DMS 273 (cell line): ENCODE measurements around the gene C16orf96.
A peak's percentile ranks its signal among the peaks of the same experiment; 100 is the strongest.

Experiments
- DNase-seq: peaks from one replicate; lab custom pipeline; 2025; ENCODE audit not compliant: unreplicated experiment; lab: John Stamatoyannopoulos, UW

Gene C16orf96

DNA sequence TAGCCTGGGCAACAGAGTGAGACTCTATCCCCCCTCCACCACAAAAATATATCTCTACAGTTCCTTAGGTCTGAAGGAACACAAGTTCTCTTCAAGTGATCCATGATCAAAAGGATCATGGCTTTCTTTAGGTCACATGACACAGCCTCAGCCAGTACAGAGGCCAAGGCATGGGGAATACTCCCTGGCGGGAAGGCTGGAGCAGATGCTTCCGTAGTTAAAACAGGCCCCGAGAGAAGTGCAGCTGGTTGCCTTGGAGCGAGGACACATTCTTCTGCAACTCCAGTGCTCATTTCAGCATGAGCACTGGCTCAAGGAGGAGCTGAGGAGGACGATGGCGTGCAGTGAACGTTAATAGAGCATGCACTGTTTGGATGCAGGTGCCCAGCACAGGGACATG is 31.1 kb upstream of the C16orf96 start:
- DNase-seq = peak; percentile 65

DNA sequence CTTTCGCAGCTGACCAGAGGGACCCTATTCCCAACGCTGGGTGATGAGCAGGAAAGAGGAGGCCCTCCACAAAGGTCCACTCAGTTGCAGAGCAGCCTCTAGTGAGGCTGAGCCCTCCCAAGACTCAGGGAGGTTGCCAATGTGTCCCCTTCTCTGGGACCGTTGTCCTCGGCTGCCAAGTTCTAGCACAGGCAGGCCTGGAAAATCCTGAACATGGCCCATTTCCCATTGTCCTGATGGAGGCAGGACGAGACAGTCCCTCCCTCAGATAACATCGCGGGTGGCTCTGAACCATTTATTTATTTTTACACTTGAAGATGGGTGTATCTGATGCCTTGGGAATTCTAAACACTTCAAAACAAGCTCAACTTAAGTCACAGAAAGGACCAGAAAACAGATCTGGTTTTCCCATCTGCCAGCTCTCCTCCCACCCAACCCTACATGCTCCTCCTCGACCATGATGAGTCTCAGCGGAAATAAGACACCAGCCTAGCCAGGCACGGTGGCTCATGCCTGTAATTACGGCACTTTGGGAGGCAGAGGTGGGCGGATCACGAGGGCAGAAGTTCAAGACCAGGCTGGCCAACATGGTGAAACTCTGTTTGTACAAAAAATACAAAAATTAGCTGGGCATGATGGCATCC is 30.4 kb upstream of the C16orf96 start:
- peak; percentile 49 for DNase-seq

DNA sequence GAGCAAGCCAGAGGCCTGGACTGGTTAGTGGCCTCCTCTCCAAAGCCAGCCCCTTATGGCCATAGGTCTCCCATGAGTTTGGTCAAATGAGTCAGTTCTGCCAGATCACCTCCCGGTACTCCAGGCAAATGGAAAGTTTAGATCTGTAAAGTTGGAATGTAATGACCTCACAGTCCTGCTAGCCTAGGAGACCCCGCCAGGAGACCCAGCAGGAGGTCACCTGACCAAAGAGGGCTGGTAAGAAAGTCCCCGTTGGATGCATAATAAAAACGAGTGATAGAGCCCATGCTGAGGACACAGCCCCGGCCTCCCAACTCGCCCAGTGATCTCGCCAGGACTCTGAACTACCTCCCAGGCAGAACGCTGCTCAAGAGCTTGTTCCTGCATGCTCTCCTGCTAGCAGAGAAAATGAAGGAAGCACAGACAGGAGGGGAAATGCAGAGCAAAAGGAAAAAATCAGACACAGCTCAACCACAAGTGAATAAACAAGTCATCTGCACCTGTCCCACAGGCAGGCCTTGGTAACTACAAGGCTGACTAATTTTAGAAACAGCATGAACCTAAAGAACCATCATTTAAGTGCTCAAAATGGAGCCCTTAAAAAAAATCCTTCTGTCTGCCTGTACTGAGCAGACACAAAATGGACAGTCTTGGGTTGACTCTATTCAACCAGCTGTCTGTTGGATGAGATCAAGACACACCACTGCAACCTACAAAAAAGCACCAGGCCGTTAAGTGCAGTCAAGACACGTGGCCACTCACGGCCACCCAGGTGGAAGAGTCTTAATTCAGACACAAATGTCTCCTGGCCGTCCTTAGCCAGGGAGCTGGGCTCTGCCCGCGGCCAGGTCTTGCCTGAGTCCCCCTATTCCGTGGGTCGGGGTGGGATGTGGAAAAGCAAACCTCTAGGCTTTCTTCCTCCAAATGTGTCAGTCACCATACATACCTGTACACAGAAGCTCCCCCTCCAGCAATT is 26.8 kb upstream of the C16orf96 start:
- DNase-seq = no peak

DNA sequence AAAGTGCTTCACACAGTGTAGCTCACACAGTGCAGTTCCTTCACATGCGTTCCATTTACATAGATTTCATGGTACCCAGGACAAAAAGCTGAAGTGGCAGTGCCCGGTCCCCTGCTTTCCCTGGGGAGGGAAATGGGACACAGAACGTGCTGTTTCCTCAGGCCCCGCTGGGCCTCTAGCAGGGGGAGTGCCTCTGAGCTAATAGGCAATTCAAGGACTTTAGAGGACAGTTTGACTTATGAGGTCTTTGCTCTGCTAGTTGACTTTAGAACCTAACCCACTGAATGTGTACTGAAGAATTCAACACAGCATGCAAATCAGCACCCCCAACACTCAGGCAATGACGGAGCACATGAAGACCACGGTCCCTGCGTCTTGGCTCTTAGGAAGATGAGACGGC is 24.3 kb upstream of the C16orf96 start:
- no peak for DNase-seq

DNA sequence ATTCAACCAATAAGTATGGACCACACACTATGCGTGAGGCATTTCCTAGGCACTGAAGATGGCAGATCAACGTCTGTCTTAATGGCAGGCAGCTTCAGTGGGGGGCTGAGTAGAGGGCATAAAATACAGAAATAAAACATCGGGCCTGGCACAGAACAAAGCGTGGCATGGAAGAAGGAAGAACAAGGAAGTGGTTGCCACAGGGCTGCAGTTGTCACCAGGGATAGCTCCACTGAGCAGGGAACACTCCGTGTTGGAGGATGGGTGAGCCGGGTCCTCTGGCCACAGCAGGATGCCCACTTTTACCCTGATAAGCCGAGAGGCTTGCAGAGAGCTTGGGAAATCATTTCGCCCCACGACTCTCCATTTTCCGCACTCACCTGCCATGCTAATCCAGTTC is 23.9 kb upstream of the C16orf96 start:
- no peak for DNase-seq

DNA sequence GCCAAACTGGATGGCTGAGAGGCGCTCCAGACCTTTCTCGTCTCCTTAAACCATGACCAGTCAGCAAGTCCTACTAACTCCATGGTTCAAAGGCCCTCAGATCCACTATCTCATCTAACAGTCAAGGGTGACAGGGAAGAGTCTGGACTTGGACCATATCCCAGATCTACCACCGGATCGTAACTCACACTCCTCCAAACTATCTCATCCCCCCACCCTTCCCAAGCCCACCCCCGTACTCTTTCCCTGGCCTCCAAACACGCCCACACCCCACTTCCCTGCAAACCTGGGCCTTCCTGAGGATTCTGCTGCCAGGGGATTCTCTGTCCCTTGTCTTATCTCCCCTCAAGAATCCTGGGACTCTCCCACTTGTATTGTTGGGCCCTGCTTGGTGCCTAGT is 22.6 kb upstream of the C16orf96 start:
- DNase-seq = no peak

DNA sequence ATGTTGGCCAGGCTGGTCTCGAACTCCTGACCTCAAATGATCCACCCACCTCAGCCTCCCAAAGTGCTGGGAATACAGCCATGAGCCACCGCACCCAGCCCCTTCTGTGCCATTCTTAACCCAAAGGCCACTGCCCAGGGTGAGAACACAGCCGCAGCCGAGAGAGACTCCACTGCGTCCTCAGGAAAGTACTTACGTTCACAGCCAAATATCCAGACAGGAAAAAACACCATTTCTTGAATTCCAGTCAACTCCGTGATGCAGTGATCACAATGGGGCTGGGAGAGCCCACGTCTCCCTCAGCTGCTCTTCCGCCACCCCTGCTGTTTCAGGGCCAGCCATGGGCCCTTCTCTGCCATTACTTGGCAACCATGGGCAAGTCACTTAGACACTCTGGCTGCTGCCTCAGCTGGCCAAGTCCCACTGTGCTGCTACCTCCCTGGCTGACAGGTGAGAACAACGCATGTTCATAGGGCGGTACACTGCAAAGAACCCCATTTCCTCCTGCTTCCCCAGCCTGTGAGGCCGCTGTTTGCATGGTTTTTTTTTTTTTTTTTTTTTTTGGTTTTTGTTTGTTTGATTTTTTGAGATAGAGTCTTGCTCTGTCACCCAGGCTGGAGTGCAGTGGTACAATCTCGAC is 21.9 kb upstream of the C16orf96 start:
- DNase-seq = no peak

DNA sequence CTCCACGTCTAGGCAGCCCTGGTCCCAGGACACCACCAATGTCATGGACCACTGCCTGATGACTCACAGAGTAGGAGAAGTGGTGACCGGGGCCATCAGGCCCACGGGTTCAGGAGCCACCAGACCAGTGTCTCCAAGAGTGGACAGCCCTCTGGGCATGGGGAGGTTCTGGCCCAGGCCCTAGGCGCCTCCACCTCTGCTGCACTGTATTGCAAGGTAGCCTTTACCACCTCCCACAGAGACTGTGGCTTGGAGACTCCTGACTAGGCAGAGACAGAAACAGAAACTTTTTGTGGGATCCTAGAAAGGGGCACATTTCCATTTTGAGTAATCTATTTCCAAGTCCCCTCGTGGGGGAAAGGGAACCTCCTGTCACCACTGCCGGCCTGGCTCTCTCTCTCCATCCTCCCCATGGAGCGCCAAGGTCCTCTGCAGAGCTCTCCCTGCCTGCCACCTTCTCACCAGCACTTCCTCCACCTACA is 20.5 kb upstream of the C16orf96 start:
- DNase-seq = no peak

DNA sequence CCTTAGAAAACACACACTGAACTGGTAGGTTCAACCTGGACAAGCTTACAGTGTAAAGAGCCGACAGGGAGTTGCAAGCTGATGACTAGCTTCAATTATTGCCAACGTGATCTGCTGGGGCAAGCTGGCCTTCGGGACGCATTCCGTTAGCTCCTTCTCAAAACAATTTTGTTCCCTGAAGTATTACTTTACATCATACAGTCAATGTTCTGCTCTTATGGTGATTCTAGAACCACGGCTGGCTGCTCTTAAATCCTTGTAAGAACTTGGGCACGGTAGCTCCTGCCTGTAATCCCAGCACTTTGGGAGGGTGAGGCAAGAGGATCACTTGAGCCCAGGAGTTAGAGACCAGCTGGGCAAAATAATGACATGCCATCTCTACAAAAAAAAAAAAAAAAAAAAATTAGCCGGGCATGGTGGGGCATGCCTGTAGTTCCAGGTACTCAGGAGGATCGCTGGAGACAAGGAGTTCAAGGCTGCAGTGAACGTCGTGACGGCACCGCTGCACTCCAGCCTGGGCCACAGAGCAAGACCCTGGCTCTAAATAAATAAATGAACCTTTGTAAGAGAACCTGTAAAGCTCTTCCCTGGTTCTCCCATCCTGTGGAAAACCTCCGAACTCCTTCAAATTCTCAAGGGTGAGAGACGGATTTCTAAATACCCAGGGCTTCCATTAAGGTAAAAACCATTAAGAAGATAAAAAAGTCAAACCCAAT is 19.6 kb upstream of the C16orf96 start:
- no peak for DNase-seq

DNA sequence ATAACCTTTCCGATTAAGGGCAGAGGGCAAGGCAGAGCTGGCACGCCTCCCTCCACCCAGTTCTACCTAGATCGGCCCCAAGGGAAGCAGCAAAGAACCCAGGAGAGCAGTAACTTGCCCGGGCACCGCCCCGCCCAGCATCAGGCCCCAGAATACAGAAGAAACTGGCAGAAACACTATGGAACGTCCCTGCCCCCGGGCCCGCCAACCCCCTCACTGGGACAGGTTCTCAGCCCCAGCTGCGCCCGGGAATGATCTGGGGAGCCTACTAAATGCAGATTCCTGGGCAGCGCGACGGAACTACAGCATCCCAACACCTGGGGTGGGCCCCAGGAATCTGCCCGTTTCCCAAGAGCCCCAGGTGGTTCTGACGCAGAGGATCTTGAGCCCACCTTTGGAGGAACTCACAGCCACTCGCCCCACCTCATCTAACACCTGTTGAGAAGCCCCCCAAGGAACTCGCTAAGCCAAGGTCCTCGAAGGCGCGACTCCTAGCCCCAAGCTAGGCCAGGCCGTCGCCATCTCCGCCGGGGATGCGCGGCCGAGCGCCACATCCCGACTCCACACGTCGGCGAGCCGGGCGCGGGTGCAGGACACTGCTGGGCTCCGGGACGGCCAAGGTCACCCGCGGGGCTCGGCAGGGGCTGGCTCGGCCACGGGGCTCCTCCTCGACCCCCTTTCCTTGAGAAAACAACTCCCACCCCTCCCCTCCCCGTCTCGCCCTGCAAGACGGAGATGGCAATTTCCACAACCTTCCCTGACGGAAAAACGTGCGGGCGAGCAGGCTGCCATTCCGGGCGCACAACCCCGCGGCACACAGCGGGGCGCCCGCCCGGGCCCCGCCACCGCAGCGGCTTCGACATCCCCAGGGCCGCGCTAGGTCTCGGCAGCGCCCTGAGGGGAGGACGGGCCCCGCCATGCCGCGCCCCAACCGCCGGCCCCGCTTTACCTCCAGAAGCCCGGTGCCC is 18.5 kb upstream of the C16orf96 start:
- peak; percentile 72 for DNase-seq

DNA sequence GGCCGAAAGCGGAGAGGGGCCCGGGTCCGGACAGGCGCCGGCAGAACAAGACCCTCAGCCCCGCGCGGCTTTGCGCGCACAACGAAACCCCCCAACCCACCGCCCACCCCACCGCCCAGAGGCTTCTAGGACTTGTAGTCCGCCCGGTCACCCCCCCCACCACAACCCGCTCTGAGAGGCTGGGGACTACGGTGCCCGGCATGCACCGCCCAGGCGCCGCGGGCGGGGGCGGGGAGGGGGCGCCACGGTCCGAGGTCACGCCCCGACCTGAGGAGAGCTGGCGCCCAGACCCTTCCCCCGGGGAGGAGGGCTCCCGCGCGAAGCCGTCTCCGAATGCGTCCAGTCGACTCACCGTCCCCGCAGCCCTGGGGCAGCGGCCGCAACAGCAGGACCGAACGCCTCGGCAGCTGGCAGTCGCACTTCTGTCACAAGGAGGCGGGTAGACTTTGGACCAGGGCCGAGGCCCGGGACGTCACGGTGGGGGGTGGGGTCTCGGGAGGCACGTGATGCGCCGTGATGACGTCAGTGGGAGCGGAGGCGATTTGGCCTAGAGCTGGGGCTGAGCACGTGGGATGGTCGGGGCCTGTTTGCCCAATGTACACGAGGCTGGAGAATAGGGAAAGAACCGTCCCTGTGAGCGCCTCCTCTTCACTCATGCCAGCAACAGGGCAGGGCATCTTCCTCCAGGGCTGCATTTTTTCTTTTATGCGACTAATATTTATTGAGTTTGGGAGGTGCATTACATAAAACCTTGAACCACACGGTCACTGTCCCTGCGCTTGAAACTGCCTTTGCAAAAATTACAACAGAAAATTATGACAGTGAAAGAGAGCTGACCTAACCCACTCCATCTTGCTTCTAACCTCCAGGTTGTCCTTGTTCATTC is 17.5 kb upstream of the C16orf96 start, which contains the start of gene CDIP1:
Gene CDIP1 (minus strand): TSS at position 424 of the 886 bp plus-strand sequence. CDS start 24,643 bp downstream, outside the sequence.
- DNase-seq = peak; percentile 98

DNA sequence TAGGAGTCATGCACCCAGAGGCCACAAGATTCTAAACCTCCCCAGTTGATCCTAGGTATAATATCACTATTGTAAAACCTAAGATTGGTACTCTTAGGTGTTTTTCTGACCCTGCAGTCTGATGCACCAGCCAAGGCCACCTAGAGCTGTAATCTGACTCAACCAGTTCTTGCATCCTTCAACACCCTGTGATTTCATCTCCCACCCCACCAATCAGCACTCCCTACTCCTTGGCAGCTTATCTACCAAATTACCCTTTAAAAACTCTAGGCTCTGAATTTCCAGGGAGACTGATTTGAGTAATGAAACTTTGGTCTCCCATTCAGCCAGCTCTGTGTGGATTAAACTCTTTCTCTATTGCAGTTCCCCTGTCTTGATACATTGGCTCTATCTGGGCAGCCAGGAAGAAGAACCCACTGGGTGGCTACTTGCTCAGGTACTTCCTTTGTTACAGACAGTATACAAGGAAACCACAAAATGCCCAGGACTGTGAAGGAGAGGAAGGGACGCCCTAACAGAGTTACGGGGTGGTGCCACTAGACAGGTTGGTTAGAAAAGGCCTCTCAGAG is 16.3 kb upstream of the C16orf96 start:
- no peak for DNase-seq

DNA sequence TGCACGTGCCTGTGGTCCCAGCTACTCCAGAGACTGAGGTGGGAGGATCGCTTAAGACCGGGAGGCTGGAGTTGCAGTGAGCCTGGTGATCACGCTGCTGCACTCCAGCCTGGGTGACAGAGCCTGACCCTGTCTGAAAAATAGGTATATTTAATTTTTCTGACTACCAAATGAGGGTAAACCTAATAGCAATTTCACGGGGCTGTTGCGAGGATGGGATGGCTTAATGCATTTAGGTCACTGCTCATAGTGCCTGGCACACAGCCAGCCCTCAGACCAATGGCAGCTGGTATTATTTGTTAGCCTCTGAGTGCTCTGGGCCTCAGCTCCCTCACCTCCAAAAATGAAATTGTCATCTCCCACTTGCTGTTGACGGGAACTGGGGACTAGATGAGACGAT is 11.7 kb upstream of the C16orf96 start:
- DNase-seq = peak; percentile 50

DNA sequence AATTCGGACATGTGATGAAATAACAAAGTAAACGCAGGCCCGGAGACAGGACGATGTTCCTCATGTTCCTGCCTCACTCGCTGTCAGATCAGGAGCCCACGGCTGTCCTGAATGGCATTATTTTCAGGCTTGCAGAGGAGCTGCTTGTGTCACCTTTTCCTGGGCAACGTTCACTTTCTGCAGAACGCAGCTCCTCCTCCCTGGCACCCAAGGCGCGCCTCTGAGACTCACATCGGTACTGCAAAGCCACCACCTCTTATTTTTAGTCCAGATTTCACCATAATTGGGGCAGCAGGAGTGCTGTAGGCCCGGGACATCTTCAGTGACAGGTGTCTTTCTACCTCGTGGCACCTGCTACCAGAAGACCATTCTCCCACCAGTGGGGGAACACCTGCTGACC is 8.0 kb upstream of the C16orf96 start:
- DNase-seq = no peak

DNA sequence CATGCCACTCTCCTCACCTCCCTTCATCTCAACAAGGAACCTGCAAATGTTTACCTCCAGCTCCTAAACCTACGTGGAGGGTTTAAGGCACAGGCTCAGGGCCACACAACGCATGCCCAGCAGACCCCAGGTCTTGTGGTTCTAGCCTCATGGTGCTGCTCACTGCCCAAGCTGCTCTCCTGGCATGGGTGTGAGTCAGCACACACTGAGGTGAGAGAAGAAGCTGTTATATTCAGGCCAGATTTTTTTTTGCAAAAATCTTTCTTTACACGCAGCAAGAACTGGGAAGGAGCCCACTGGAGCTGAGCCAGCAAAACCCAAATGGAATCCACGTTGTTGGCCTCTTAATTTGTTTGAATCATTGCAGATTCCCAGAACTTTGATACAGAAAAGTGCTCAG is 5.5 kb upstream of the C16orf96 start:
- no peak for DNase-seq

DNA sequence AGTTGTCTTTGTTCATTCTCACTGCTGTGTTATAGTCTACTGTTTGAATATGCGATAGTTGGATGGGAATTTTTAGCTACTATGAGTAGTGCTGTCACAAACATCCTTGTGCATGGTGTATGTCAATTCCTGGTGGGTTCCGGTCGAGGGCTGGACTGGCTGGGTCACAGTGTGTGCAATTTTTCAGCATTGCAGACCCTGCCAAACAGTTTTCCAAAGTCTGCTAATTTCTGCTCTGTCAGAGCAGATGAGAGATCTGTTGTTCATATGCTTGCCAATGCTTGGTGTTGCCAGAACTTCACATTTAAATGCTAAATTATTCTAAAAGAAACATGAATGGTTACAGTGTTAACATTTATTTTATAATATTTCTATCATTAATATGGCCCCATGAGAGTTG is 3.6 kb upstream of the C16orf96 start:
- no peak for DNase-seq

DNA sequence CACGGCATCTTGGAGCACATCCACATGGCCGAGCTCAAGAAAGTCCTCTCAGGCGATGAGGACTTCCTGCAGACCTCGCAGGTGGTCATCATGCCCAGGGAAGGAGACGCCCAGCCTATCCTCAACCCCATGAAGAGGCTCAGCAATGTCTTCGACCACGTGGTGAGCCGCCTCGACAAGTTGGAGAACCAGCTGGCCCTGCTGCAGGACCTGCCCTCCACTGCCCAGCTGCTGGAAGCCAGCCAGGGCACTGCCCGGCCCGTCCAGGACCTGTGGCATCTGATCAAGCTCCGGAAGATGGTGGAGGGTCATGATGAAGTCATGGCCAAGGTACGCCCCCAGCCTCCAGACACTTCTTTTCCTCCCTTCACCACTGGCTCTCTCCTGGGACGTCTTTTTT is 440 bp downstream of the C16orf96 start:
- DNase-seq = no peak

DNA sequence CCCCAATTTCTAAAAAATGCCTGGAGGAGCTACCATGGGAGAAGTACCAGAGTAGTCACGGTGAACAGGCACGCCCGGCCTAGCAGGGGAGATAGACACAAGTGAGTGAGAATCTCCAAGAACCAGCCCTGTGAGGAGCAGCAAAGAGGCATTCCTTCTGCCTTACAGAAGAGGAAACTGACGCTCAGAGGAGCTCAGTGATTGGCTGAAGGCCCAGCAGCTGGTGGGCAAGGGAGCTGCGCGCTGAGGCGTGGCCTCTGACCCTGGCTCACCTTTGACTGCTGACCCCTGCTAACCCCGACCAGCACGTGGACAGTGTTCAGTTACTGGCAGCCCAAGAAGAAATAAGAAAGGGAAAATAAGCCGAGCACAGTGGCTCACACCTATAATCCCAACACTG is 1.8 kb downstream of the C16orf96 start:
- no peak for DNase-seq

DNA sequence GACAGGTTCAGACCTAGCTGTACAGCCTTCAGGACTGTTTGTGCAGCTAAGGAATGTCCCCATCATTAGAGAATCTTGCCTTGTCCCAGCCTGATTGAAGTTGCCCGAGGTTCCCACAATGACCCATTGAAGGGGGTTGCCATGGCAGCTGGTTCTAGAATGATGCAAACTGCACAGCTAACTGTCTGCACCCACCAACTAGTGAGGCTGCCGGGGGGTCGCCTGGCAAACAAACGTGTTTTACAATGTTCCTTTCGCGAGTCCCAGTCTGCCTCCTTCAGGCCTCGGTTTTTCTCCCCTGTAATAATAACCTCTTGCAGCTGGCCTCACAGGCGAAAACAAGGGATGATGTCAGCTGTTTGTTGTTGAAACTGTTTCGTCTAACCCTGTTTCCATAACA is 5.5 kb downstream of the C16orf96 start:
- DNase-seq = no peak
